Measurements from ENCODE around the gene CD58.

Gene CD58

GRCh38 chr1:116487031-116487430 lies 83.8 kb downstream of the CD58 start:
- H3K27ac ChIP-seq, result peak overlapping the region; percentile 95; the same call in 1 of the 2 replicates
- TF ChIP-seq CTCF (conservative IDR thresholded peaks at IDR 0.05), result no peak

GRCh38 chr1:116486424-116486823 lies 84.4 kb downstream of the CD58 start:
- peak overlapping the region; percentile 95 for H3K27ac ChIP-seq
- TF ChIP-seq CTCF (conservative IDR thresholded peaks at IDR 0.05), result no peak

GRCh38 chr1:116485976-116486375 lies 84.8 kb downstream of the CD58 start:
- TF ChIP-seq CTCF (conservative IDR thresholded peaks at IDR 0.05), result no peak
- peak overlapping the region; percentile 95 for H3K27ac ChIP-seq

- TF ChIP-seq CTCF (conservative IDR thresholded peaks at IDR 0.05), result peak; percentile 87
- peak overlapping the region; percentile 95 for H3K27ac ChIP-seq
These were observed 85.6 kb downstream of the CD58 start for GRCh38 chr1:116485071-116485735.

- H3K27ac ChIP-seq, result peak overlapping the region; percentile 95
- no peak for TF ChIP-seq CTCF (conservative IDR thresholded peaks at IDR 0.05)
These were observed 87.1 kb downstream of the CD58 start for GRCh38 chr1:116483481-116484309.

GRCh38 chr1:116482490-116482889 lies 88.3 kb downstream of the CD58 start:
- no peak for TF ChIP-seq CTCF (conservative IDR thresholded peaks at IDR 0.05)
- H3K27ac ChIP-seq, result peak overlapping the region; percentile 95; the same call in 1 of the 2 replicates

GRCh38 chr1:116481934-116482333 lies 88.9 kb downstream of the CD58 start:
- TF ChIP-seq CTCF (conservative IDR thresholded peaks at IDR 0.05), result no peak
- no peak overlapping the region for H3K27ac ChIP-seq
